DND-41 (cell line): ENCODE measurements around the gene TOMM34.

Experiments
- EZH2 ChIP-seq: IDR thresholded peaks from 3 replicates; pipeline ENCODE4 v1.6.1; 2012; ENCODE audit warnings: borderline replicate concordance, low read depth, mild to moderate bottlenecking, moderate library complexity, low read length, inconsistent platforms; ENCODE audit not compliant: severe bottlenecking
- TF ChIP-seq, protein P1 (sequence below): IDR thresholded peaks from 2 replicates; pipeline ENCODE4 v1.5.1; 2012; ENCODE audit warnings: borderline replicate concordance, low read length, moderate library complexity, mild to moderate bottlenecking; ENCODE audit not compliant: poor library complexity, severe bottlenecking; ENCODE audit errors: extremely low read depth

DNA sequence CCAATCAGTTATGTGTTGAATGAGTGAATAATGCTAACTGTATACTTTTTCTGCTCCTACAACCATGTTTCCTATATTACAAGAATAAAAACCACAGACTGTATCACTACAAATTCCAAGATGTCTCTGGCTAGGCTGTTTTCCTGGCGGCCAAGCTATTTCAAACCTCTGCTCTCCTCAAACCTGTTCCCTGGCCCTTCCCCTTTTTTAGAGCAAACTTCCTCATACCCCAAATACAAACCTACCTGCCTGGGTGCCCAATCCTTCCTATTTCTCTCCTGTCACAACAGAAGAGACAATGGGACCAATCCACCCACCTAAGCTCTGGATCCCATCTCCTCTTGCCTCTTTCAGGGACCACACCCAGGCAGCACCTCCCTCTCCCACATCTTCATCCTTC, 7.5 kb downstream of the TOMM34 start:
- TF ChIP-seq, protein P1, sequence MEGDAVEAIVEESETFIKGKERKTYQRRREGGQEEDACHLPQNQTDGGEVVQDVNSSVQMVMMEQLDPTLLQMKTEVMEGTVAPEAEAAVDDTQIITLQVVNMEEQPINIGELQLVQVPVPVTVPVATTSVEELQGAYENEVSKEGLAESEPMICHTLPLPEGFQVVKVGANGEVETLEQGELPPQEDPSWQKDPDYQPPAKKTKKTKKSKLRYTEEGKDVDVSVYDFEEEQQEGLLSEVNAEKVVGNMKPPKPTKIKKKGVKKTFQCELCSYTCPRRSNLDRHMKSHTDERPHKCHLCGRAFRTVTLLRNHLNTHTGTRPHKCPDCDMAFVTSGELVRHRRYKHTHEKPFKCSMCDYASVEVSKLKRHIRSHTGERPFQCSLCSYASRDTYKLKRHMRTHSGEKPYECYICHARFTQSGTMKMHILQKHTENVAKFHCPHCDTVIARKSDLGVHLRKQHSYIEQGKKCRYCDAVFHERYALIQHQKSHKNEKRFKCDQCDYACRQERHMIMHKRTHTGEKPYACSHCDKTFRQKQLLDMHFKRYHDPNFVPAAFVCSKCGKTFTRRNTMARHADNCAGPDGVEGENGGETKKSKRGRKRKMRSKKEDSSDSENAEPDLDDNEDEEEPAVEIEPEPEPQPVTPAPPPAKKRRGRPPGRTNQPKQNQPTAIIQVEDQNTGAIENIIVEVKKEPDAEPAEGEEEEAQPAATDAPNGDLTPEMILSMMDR: no peak
- no peak for TF ChIP-seq EZH2
